Endometrial microvascular endothelial cells (primary cell): ENCODE measurements around the gene SFMBT1. TPM values are rescaled to one million over a fixed set of nuclear protein-coding genes. Genes with fewer than 3 reads are reported as not detected.

Experiments
- in situ Hi-C: cut with HindIII; loops from 2 replicates; pipeline ENCODE4 v1.10.0; 2017; ENCODE audit warnings: low sequenced_read_pairs, low pct_unique_long_range_greater_than_20kb; ENCODE audit errors: inconsistent ontology term
- total RNA-seq: library from RNA; depleted of rRNA; stranded (reverse); fragments of >200 nt; gene quantifications from one replicate; pipeline ENCODE4 v1.2.3, GENCODE V29; 2015; ENCODE audit errors: inconsistent ontology term

Gene SFMBT1
- total RNA-seq, 1 donor from 2014 or later = 4.9 TPM

GRCh38 chr3:52959773-52960172, 86.1 kb downstream of the SFMBT1 start:
- in situ Hi-C loops = no loop called here

- in situ Hi-C loops = no loop called here
These were observed 106.3 kb downstream of the SFMBT1 start for GRCh38 chr3:52939600-52939999.

GRCh38 chr3:52934630-52935530, 111.0 kb downstream of the SFMBT1 start:
- in situ Hi-C loops = no loop called here

GRCh38 chr3:52931889-52932288, 114.0 kb downstream of the SFMBT1 start:
- in situ Hi-C loops = no loop called here

GRCh38 chr3:52931328-52931727, 114.5 kb downstream of the SFMBT1 start:
- in situ Hi-C loops = no loop called here

- in situ Hi-C loops = no loop called here
These were observed 115.1 kb downstream of the SFMBT1 start for GRCh38 chr3:52930748-52931147.

GRCh38 chr3:52926554-52926953, 119.3 kb downstream of the SFMBT1 start:
- in situ Hi-C loops = no loop called here

- in situ Hi-C loops = no loop called here
These were observed 120.2 kb downstream of the SFMBT1 start for GRCh38 chr3:52925405-52926313.

- in situ Hi-C loops = no loop called here
These were observed 121.9 kb downstream of the SFMBT1 start for GRCh38 chr3:52923963-52924362.

GRCh38 chr3:52920841-52921240, 125.0 kb downstream of the SFMBT1 start:
- in situ Hi-C loops = no loop called here

GRCh38 chr3:52917044-52917443, 128.8 kb downstream of the SFMBT1 start:
- in situ Hi-C loops = no loop called here

GRCh38 chr3:52915294-52915693, 130.6 kb downstream of the SFMBT1 start:
- in situ Hi-C loops = no loop called here

GRCh38 chr3:52912885-52913731, 132.8 kb downstream of the SFMBT1 start:
- in situ Hi-C loops = no loop called here

- in situ Hi-C loops = no loop called here
These were observed 135.1 kb downstream of the SFMBT1 start for GRCh38 chr3:52910823-52911222.

- in situ Hi-C loops = no loop called here
These were observed 138.4 kb downstream of the SFMBT1 start for GRCh38 chr3:52907497-52907896.

GRCh38 chr3:52904552-52904951, 141.3 kb downstream of the SFMBT1 start:
- in situ Hi-C loops = no loop called here

- in situ Hi-C loops = no loop called here
These were observed 141.9 kb downstream of the SFMBT1 start for GRCh38 chr3:52904000-52904399.

- in situ Hi-C loops = no loop called here
These were observed 148.4 kb downstream of the SFMBT1 start, which contains the start of gene STIMATE for GRCh38 chr3:52897130-52898122. Gene STIMATE, minus strand, starts transcription at chr3:52897548. Its CDS starts 98 bp downstream, at chr3:52897450.
